TTC549 (cell line): ENCODE data around the gene PRKCD.

Experiments used
- FAIRE-seq: peaks from 2 replicates; lab custom pipeline; 2012; peaks lifted over from hg19 to GRCh38; lab: Jason Lieb, UNC

Gene PRKCD

DNA sequence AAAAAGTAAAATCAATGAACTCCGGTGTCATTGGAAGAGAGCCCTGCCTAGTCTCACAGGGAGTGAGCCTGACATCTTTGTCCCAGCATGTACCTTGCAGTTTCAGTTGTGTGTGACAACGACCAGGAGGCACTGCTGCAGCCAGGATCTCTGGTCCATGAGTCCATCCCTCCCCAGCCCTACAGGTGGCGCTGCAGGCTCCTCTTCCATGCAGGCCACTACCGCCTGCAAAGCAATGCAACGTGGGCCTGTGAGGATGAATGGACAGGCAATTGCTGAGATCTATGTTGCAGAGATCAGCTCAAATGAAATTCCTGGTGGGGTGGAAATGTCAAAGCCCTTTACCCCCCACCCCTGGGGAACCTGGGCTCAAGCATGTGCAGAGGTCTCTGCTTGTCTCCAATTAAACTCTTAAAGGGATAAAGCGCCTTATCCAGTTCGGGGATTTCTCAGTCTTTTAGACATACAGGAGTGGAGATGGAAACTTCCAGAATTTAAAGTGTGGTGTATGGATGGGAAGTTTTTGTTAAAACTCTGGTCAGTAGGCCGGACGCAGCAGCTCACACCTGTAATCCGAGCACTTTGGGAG lies 59.0 kb downstream of the PRKCD start:
- FAIRE-seq, result peak; percentile 69

DNA sequence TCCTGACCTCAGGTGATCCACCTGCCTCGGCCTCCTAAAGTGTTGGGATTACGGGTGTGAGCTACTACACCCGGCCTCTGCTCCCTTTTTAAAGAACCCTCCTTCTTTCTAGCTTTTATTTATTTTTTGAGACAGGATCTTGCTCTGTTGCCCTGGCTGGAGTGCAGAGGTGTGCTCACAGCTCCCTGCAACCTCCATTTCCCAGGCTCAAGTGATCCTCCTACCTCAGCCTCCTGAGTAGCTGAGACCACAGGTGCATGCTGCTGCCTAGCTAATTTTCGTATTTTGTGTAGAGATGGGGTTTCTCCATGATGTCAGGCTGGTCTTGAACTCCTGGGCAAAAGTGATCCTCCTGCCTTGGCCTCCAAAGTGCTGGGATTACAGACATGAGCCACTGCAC lies 60.3 kb downstream of the PRKCD start:
- no peak for FAIRE-seq

DNA sequence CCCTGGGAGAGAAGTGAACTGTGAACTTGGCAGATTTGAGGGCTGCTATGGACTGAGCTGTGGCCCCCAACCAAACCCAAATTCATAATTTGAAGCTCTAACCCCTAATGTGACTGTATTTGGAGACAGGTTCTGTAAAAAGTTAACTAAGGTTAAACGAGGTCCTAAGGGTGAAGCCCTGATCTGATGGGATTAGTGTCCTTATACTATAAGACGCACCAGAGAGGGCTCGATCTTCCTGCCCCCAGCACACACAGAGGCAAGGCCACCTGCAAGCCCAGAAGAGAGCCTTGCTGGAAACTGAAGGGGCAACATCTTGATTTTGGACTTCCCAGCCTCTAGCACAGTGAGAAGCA lies 60.8 kb downstream of the PRKCD start:
- no peak for FAIRE-seq

DNA sequence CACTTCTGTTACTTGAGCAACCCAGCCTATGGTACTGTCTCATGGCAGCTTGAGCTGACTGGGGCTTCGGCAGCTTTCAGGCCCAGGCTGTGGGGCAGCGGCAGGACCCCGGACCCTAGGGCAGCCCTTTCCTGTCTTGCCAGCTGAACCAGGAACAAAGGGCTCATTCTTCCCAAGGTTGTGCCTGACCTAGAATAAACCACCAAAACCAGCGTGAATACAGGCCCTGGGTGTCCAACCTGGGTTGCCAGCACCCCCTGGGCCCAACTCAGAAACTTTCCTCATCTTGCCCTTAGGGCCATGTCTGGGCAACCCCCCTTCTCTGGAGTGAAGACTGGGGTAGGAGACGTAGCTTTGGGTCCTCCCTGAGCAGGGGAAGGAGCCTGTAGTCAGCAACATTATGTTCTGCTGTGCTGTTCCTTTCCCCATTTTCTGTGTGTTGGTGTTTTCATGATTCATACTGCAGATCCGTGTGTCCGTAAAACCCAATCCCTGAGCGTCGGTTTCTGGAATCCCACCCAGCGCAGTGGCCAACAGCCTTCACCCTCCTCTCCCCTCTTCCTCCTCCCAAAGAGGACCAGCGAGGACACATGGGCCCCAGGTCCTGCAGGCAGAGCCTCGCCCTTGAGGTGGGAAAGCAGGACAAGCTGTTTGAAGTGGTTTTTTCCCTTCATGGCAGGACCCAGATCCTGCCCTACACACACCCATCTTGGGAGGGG lies 61.3 kb downstream of the PRKCD start:
- FAIRE-seq, result no peak

DNA sequence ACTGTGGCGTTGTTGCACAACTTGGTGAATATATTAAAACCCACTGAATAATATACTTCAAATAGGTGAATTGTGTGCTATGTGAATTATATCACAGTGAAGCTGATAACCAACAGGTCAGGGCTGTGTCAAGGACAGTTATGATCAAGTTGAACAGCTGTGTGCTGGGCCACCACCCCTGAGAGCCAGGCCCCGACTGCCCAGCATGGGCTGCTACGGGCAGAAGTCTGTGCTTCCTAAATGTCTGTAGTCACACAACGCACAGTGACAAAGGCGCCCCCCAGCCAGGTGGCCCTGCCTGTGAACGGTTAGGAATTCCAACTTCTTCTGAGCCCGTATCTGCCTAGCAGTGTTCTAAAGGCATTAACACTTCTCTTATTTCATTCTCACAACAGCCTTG lies 62.0 kb downstream of the PRKCD start:
- FAIRE-seq, result no peak

DNA sequence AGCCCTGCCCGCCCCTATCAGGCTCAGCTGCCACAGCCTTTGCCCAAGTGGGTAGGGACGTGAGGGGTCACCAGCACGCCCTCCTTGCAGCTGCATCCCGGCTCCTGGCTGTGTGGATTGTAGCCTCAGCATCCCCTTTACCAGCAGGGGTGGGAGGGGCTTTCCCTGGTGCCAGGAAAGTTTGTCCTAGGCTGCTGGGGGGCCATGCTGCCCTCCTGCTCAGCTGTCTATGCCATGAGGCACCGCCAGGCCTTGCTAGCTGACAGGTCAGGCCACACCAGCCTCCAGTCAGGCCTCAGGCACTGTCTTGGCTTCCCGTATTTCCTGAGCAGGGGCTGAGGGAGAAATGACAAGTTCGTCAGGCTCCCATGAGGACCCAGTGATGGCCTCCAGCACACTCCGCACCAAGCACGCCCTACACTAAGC lies 62.5 kb downstream of the PRKCD start:
- no peak for FAIRE-seq

DNA sequence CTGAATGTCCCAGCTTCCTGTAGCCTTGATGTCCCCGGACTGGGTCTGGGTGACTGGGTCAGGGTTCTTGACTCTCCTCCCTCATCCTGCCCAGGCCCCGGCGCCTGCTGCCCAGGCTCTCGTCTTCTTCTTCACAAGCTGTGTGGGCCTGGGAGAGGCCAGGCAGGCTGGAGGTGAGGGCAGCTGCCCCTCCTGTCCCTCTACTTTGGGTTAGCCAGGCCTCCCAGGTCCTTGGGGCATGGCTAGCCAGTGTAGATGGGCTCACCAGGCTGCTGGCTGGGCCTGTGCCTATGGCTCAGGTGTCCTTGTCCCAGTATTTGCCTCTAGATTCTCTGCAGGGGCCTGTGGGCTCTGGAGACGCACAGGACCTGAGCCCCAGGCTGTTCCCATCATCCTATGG lies 63.0 kb downstream of the PRKCD start:
- FAIRE-seq, result no peak

DNA sequence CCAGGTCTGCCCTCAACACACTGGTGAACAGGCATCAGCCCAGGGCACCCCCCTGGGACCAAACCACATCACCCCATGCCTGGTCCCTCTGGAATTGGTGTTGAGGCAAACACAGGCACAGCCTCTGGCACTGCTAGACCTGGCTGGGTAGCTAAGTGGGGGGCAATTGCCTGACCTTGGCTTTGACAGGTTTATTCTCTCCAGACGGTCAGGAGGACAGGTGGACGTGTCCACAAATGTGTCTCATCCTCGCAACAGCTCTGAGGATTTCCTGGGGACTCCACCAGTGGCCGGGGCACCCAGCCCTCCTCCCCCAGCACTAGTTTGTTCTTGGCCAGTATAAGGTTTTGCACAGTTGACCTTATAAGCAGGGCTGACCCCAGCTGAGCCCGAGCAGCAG lies 63.5 kb downstream of the PRKCD start:
- no peak for FAIRE-seq

DNA sequence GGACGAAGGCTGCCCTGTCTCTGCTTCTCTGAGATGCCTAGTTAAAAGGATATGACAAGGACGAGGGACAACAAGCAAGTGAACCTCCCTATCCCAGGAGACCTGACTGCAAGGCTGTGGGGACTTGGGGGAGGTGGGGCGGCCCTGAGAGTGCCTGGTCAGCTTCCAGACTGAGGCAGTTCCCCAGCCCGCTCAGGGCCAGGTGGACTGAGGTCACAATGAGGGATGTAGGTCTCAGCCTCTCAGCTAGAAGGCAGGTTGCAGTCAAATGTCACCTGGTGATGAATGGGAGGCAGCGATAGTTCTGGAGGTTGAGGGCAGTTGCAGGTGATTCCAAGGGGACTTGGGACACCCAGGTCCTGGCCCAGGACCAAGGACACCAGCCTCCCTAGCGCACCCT lies 64.2 kb downstream of the PRKCD start:
- FAIRE-seq, result no peak

DNA sequence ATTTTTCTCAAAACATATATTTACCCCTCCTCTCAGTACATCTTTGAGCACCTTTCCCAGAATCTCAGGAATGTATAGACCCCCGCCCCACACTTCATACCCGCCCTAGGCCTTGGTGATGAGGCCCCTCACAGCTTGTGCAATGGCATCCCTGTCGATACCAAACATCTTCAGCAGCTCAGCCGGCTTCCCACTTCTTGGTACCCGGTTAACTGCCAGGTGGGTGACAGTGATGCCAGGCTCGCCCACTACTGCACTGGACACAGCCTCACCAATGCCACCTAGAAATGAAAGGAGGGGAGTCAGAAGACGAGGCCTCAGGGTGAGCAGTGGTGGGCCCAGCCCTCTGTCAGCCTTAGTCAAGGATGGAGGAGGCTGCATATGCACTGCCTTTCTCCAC lies 64.6 kb downstream of the PRKCD start:
- no peak for FAIRE-seq

DNA sequence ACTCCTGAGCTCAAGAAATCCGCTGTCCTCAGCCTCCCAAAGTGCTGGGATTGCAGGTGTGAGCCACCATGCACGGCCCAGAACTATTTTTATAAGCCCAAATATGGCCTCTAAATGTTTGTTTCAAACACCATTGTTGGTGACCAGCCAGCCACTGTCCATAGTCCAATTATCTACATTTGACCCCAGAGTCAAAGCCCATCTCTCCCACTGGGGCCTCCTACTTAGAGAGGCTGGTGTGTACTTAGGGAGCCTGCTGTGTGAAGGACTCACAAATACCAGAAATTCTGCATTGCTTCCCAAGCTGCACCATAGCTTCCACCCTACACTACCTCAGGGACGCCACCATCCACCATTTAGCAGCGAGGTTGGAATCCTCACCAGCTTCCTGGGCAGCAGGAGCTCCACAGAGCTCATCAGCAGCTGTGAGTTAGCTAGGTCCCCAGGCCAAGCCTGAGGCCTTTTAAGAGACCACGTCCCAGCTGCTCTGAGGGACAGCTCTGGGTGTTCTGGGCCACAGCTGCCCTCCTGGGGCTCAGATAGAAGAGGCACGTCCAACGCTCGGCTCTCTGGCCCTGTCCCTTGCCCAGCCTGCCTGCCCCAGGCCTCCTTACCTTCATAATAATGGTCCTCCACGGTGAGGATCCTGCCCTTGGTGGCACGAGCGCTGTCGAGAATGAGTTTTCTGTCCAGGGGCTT lies 65.3 kb downstream of the PRKCD start:
- FAIRE-seq, result no peak

DNA sequence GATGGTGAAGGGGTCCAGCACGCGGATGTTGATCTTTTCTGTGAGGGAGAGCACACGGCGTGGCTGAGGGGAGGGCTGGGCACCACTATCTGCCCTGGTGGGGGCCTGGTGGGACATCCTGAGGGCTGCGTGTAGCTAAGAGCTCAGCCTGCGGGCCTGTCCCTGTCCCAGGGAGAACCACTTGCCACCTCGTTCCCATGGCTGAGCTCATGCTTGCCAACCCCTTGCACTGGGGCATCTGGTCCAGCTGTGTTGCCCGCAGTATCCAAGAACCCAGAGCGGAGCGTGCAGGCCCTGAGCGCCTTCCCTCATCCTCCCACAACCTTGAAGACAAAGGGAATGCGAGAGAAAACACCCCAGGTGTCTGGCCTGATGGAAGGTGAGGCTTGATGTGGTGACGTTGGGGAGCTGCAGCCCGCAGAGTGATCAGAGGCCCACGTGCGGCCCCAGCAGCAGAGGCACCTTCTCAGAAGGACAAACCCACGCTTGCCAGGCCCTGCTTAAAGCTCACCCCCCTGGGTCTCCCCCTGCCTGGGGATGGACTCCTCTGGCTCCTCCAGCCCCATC lies 65.9 kb downstream of the PRKCD start:
- no peak for FAIRE-seq

DNA sequence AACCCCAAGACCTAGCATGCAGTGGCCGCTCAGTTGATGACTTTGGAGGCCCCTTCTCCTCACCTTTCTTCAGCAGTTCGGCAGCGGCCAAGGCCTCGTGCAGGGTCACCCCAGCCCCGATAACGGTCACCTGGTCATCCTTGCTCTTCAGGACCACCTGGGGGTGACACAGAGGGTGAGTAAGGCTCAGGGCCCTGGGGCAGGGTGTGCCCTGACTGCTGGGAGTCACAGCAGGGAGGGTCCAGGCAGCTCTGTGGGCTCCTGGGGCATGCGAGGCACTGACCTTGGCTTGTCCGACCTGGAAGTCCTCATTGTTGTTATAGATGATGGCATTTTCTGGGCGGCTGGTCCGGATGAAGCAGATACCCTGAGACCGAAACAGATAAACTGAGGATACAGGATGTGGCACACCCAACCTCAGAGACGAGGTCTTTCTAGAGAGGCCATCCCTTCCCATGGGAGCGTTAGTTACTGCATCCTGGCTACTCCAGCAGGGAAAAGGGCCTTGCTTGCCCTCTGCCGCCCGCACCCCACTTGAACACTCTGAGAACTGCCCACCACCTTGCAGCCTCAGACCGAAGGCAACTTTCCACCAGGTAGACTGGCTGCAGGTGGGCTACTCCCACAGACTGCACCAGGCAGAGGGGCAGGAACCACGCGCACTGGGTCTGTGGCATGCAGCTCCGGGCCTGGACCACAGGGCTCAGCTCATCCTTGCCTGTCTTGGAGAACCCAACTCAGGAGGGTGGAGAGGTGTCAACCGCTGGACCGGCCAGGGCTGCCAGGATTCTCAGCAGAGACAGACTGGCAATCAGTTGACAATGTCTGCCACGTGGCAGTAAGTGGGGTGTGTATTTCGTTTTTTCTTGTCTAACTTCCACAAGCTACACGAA lies 67.2 kb downstream of the PRKCD start:
- FAIRE-seq, result no peak

DNA sequence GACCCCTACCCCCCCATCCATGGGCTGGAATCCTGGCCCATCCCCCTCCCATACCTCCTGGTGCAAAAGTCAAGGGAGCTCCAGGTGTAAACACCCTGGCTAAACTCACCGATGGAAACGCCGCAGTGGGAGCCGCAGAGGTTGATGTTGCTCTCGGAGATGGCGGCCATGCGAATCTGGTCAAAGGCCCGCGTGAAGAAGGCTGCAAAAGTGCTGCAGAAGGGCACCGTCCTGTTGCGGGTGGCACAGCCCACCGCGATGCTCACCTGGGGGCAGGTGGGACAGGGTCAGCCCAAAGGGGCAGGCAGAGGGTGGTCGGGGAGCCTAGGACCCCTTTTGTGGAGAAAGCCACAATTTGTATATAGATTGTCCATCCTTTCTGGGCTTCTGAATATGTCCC lies 68.2 kb downstream of the PRKCD start:
- FAIRE-seq, result no peak

DNA sequence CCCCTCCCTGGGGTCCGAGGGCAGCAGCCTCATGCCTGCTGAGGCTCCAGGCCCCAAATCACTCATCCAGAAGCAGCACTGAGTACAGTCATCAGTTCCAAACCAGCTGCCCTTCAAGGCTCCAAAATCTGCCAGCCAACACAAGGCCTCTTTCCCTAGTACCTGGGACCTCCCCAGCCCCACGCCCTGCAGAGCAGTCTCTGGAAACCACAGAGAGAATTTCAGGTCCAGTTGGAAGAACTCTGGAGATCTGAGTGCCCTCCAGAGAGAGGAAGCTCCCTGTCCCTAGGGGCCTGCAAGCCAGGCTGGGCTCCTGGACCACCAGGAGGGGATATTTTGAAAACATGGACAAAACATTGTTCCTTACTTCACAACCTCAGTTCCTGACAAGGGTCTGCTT lies 68.6 kb downstream of the PRKCD start:
- FAIRE-seq, result no peak

DNA sequence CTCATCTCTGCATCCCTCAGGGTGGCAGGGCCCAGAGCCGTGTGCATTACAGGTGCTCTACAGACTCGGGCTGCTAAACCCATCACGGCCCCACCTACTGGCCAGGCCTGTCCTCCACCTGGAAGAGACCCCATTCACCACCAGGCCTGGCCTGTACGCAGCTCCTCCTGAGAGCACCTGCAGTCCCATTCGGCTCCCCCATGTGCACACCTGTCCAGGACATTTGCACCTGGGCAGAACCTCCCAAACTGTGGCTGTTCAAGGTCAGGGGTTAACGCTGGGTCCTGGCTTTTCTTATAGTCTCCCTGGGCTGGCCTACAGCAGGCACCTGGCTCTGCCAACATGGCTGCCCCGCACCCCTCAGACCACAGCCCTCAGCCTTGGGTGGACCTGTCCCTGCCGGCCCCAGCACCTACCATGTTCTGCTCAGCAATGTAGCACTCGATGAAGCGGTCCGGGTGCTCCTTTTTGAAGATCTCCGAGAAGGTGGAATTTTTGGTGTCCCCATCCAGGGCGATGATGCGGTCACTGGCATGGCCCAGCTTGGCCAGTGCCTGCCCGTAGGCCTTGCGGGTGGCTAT lies 69.1 kb downstream of the PRKCD start:
- no peak for FAIRE-seq

DNA sequence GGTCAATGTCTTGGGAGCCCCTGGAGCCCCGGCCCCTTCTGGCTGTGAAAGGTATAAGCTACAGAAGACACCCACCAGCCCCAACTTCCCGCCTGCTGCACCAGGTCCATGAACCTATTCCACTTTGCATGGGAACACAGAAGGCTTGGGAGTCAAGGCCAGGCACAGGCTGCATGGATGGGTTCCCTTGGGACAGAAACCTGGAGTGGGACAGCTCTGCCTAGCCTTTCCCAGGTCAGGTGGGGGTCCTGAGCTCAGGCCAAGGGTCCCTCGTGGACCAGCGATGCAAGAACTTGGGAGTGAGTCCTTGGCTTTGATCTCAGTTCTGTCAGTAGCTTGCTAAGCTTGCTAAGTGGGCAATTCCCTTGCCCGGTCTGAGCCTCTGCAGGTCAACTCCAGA lies 69.8 kb downstream of the PRKCD start:
- FAIRE-seq, result no peak

DNA sequence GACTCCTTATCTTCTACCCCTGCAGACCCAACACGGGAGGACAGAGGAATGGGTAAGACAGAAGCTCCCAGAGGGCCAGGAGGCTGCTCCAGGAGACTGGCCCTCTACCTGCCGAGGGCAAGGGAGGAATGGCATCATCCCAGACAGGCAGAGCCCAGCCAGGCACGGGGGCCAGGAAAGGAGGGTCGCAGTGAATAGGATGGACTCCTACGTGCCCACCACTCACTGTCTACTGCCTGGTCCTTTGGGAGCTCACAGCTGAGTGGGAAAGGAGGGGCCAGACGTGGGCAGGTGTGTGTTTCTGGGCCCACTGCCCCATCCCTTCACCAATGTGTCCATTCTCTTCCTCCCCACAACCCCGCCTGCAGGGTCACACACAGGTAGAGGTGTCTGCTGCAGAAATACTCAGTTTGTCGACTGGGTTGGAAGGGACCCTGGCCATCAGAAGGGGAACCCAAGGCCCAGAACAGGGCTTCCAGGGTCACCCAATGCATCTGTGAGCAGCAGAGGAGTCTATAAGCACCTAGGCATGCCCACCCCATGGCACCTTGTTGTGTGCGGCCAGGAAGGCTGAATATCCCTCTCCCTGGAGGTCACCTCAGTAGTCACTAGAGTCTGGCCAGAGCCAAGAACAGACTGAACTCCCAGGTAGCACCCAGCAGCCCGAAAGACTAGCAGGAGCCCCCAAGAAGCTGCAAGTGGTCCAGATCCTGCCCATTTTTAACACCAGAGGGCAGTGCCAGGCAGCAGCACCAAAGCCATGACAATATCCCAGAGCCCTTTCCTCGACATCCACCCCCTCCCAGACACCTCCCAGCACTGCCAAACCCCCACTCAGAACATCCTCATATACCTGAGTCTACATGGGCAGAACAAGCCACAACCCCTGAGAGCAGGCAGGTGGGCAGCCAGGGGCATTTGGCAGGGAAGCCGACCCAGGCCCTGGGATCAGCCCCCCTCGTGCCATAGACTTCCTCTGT lies 70.8 kb downstream of the PRKCD start:
- no peak for FAIRE-seq

DNA sequence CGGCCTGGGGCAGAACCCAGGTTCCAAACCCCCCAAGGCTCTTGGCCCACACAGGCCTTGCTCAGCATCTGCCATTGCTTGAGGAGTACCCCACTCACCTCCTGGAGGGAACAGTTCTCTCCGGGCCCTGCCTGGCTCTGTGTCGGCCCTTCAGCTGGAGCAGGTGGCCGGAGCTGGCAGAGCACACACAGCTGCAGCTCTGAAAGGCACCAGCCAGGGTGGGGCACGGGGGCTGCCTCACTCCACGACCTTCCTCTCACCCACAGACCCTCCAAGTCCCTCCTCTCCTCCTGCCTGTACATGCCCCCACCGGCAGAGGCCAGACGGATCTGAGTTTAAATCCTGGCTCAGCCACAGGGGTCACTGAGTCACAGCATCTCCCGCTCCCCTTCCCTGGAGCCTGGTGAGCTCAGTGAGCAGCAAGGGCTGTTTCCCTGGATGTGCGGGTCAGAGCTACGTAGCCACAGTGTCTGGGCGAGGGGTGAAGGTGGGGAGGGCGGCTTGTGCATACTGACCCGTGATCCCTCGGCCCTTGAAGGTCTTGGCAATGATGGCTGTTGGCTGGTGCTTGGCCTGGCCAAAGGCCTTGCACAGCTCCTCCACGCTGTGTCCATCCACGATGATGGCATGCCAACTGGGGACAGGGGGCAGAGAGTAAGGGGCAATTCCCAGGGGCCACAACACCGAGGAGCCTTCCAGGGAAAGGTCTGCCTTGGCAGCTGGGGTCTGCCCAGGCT lies 71.8 kb downstream of the PRKCD start:
- no peak for FAIRE-seq
